GM19193 (cell line): ENCODE data around the gene SERPINH1.

Experiments used
- POLR2A ChIP-seq: IDR thresholded peaks from 4 replicates; pipeline ENCODE4 v1.6.1; 2011; ENCODE audit not compliant: insufficient read depth, insufficient read length; ENCODE audit errors: extremely low read depth

SERPINH1 gene

GRCh38 chr11:75574698-75575602 lies 12.9 kb downstream of the SERPINH1 start:
- no peak for TF ChIP-seq POLR2A

- no peak for TF ChIP-seq POLR2A
These were observed 14.0 kb downstream of the SERPINH1 start for GRCh38 chr11:75576017-75576416.

GRCh38 chr11:75576499-75576918 lies 14.5 kb downstream of the SERPINH1 start:
- TF ChIP-seq POLR2A: no peak

- TF ChIP-seq POLR2A: no peak
These were observed 15.2 kb downstream of the SERPINH1 start for GRCh38 chr11:75577207-75577606.

GRCh38 chr11:75578977-75579376 lies 16.9 kb downstream of the SERPINH1 start:
- TF ChIP-seq POLR2A: no peak

- no peak for TF ChIP-seq POLR2A
These were observed 17.8 kb downstream of the SERPINH1 start for GRCh38 chr11:75579841-75580240.

GRCh38 chr11:75582506-75582894 lies 20.4 kb downstream of the SERPINH1 start:
- TF ChIP-seq POLR2A: no peak

- TF ChIP-seq POLR2A: peak; percentile 69
These were observed 21.1 kb downstream of the SERPINH1 start for GRCh38 chr11:75582895-75583717.

GRCh38 chr11:75583718-75584658 lies 21.9 kb downstream of the SERPINH1 start:
- TF ChIP-seq POLR2A: no peak

GRCh38 chr11:75585293-75585670 lies 23.2 kb downstream of the SERPINH1 start:
- TF ChIP-seq POLR2A: no peak

- TF ChIP-seq POLR2A: no peak
These were observed 24.3 kb downstream of the SERPINH1 start for GRCh38 chr11:75586395-75586794.

- no peak for TF ChIP-seq POLR2A
These were observed 26.0 kb downstream of the SERPINH1 start for GRCh38 chr11:75588051-75588481.

GRCh38 chr11:75589051-75589450 lies 27.0 kb downstream of the SERPINH1 start:
- TF ChIP-seq POLR2A: no peak

- no peak for TF ChIP-seq POLR2A
These were observed 27.9 kb downstream of the SERPINH1 start for GRCh38 chr11:75589933-75590332.
